Left ventricle myocardium inferior (tissue), 1 donor: ENCODE measurements around the gene COL4A6. TPM values are rescaled to one million over a fixed set of nuclear protein-coding genes. Genes with fewer than 3 reads are reported as not detected.

ENCODE experiments used
- DNase-seq: peaks from one replicate; pipeline ENCODE4 v3.0.0-alpha.2; 2020
- H3K27ac ChIP-seq: fragments of 200-600 bp; replicated peaks from 2 replicates; pipeline ENCODE4 v1.8.0; 2021
- H3K27me3 ChIP-seq: fragments of 200-600 bp; 2 replicates; pipeline ENCODE4 v1.8.0; 2021; ENCODE audit warnings: low read depth
- H3K36me3 ChIP-seq: fragments of 200-600 bp; 2 replicates; pipeline ENCODE4 v1.8.0; 2021
- H3K4me1 ChIP-seq: fragments of 200-600 bp; 2 replicates; pipeline ENCODE4 v1.8.0; 2021
- H3K4me3 ChIP-seq: fragments of 200-600 bp; 2 replicates; pipeline ENCODE4 v1.8.0; 2021; ENCODE audit warnings: mild to moderate bottlenecking, moderate library complexity
- H3K9me3 ChIP-seq: fragments of 200-600 bp; replicated peaks from 2 replicates; pipeline ENCODE4 v1.8.0; 2021
- intact Hi-C: fragments of 100-400 bp; cut with micrococcal nuclease; formaldehyde crosslinking; loops from one replicate; pipeline ENCODE4 v1.11.0; 2022
- total RNA-seq: library from RNA; stranded (reverse); fragmentation: NEBNext Ultra II Directional; extraction: Animal tissue kit (Norgen Biotek cat#: 25700); gene quantifications from one replicate; pipeline ENCODE4 v1.2.1, GENCODE V29; 2021
- TF ChIP-seq, protein P1 (sequence below): fragments of 200-600 bp; IDR thresholded peaks from 2 replicates; pipeline ENCODE4 v1.8.0; 2021; ENCODE audit warnings: antibody characterized with exemption, mild to moderate bottlenecking, borderline replicate concordance
- donor health status: DM: no; HTN: yes; CAD: no; lungs with severe emphysema.

The COL4A6 gene
- total RNA-seq, 1 donor from 2014 or later = 9.8 TPM

DNA sequence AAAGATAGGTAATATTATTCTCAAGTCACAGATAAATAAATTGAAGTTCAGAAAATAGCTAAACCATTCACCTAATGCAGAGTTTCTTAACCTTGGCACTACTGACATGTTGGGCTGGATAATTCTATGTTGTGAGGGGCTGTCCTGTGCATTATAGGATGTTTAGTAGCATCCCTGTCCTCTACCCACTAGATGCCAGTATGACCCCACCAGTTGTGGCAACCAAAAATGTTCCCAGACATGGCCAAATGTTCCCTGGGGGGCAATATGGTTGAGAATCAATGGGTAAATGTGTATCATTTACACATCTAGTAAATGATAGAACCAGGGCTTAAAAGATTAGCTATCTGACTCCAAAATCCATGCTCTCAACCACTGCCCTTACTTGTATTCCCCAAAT lies 140.9 kb downstream of the COL4A6 start:
- intact Hi-C loops = no loop called here
- no peaks in the 10 kb centered on the region for H3K4me1 ChIP-seq

DNA sequence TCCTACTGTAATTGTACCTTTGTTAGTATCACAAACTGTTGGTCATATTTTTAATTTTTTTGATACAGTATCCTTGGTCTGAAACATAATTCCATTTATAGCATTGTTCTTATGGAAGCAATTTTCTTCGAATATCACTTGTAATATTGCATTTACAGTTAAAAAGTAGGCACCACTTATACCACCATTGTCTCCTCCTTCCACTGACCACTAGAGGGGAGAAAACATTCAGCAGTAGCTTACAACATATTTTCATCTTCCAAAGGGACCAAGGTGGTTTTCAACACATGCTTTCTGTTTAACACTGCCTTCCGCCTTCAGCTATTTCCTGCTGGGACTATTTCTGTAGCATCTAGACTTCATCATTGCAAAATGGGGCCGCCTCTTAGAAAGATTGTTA lies 146.2 kb downstream of the COL4A6 start:
- no peaks in the 10 kb centered on the region for H3K4me1 ChIP-seq
- no peaks in the 10 kb centered on the region for H3K27me3 ChIP-seq
- intact Hi-C loops = no loop called here
- TF ChIP-seq, protein P1, sequence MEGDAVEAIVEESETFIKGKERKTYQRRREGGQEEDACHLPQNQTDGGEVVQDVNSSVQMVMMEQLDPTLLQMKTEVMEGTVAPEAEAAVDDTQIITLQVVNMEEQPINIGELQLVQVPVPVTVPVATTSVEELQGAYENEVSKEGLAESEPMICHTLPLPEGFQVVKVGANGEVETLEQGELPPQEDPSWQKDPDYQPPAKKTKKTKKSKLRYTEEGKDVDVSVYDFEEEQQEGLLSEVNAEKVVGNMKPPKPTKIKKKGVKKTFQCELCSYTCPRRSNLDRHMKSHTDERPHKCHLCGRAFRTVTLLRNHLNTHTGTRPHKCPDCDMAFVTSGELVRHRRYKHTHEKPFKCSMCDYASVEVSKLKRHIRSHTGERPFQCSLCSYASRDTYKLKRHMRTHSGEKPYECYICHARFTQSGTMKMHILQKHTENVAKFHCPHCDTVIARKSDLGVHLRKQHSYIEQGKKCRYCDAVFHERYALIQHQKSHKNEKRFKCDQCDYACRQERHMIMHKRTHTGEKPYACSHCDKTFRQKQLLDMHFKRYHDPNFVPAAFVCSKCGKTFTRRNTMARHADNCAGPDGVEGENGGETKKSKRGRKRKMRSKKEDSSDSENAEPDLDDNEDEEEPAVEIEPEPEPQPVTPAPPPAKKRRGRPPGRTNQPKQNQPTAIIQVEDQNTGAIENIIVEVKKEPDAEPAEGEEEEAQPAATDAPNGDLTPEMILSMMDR = no peak
- no peak overlapping the region for H3K4me3 ChIP-seq
- no peaks in the 10 kb centered on the region for H3K9me3 ChIP-seq
- no peaks in the 10 kb centered on the region for H3K36me3 ChIP-seq
- no peak for DNase-seq
- no peak overlapping the region for H3K27ac ChIP-seq

More for the DNA sequence above, 140.9 kb downstream of the COL4A6 start:
- no peak overlapping the region for H3K27ac ChIP-seq
- TF ChIP-seq, protein P1 = peak; percentile 22
- H3K4me3 ChIP-seq = no peak overlapping the region
- H3K9me3 ChIP-seq = no peaks in the 10 kb centered on the region
- DNase-seq = no peak
- no peaks in the 10 kb centered on the region for H3K36me3 ChIP-seq
- no peaks in the 10 kb centered on the region for H3K27me3 ChIP-seq

DNA sequence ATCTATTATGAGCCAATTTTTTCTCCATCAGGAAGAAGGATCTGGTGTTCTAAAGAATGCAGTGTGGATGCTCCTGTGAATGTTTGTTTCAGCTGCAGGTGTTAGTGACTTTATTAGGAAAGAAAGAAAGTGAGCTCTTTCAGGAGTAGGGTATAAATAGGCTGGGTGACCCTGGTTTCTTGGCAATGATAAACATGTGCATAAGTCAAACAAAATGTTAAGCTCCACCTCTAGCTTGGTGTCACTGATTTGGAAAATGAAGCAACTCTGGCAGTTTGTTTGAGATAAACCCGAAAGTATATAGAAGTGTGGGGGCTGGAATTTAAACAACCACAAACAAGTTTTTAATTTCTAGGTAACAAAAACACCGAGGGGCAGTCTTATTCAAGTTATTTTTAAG lies 152.3 kb downstream of the COL4A6 start:
- TF ChIP-seq, protein P1 = no peak
- intact Hi-C loops = no loop called here
- Histone ChIP-seq H3K9me3 (no peaks in the 10 kb centered on the region), H3K4me1 (no peaks in the 10 kb centered on the region), H3K36me3 (no peaks in the 10 kb centered on the region), H3K27ac (no peak overlapping the region), H3K4me3 (no peak overlapping the region), H3K27me3 (no peaks in the 10 kb centered on the region)
- no peak for DNase-seq

DNA sequence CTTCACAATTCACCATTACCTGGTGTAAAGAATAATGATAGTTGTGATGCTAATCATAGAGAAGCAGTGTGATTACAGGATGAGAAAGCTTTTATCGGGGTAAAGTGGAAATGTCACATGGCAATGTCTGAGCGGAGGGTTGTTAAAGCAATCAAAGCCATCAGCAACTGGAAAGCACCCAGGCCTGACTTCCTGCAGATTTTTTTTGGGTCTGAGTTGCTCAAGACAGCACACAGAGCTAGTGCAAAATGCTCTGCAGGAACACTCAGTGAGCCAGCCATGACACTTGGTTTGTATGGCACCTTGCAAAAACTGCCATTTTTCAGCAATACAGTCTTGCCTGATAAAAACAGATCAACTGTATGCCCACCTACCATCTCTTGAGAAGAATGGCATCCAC lies 152.9 kb downstream of the COL4A6 start:
- Histone ChIP-seq H3K27ac (no peak overlapping the region), H3K4me3 (no peak overlapping the region), H3K27me3 (no peaks in the 10 kb centered on the region), H3K36me3 (no peaks in the 10 kb centered on the region), H3K9me3 (no peaks in the 10 kb centered on the region), H3K4me1 (no peaks in the 10 kb centered on the region)
- TF ChIP-seq, protein P1 = no peak
- DNase-seq = no peak
- intact Hi-C loops = no loop called here

DNA sequence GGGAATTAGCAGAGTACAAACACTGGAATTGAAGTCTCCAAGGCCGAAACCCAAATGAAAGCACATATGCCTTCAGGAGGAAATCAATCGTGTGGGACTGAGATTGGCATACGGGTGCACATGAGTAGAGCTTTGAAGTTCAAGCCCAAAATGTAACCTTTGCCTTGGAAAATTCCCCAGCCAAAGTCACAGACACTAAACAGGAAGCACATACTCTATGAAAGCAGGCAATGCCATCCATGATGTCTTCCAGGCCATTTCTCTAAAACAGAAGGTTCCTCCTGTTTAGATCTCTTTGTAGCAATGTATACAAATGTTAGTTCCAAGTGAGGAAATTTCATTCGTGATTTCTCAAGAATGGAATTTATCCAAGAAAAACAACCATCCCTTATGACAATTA lies 162.5 kb downstream of the COL4A6 start:
- TF ChIP-seq, protein P1 = no peak
- no peaks in the 10 kb centered on the region for H3K36me3 ChIP-seq
- H3K27ac ChIP-seq = no peak overlapping the region
- intact Hi-C loops = no loop called here
- no peak for DNase-seq
- H3K9me3 ChIP-seq = no peaks in the 10 kb centered on the region
- no peaks in the 10 kb centered on the region for H3K4me1 ChIP-seq
- H3K4me3 ChIP-seq = no peak overlapping the region
- no peaks in the 10 kb centered on the region for H3K27me3 ChIP-seq

DNA sequence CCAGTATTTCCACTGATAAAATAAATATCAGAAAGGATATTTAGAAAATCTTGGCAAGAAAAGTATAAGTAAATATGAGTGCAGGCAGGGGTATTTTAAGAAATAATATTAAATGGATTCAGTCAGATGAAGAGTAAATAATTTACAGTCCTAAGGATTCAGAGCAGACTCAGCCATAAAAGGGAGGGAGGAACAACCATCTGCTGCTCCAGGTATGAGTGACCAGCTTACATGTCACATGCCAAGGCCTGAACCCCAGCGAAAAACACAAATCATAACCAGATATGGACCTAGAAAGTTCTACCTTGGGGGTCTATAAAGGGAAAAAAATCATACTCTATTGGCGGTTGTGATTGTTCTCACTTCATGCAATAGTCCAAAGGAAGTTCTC lies 166.8 kb downstream of the COL4A6 start:
- H3K27me3 ChIP-seq = no peaks in the 10 kb centered on the region
- no peak for DNase-seq
- no peak overlapping the region for H3K27ac ChIP-seq
- H3K36me3 ChIP-seq = no peaks in the 10 kb centered on the region
- TF ChIP-seq, protein P1 = no peak
- H3K4me3 ChIP-seq = no peak overlapping the region
- intact Hi-C loops = no loop called here
- H3K4me1 ChIP-seq = no peaks in the 10 kb centered on the region
- no peaks in the 10 kb centered on the region for H3K9me3 ChIP-seq
